HG03469 (cell line): ENCODE results near the gene PDCD6IP.

Experiments
- ATAC-seq: cut with Tn5 transposase; IDR thresholded peaks from one replicate; pipeline ENCODE4 v1.9.1; 2021; ENCODE audit warnings: mild to moderate bottlenecking, moderate library complexity, moderate number of reproducible peaks; ENCODE audit not compliant: unreplicated experiment

The PDCD6IP gene

DNA sequence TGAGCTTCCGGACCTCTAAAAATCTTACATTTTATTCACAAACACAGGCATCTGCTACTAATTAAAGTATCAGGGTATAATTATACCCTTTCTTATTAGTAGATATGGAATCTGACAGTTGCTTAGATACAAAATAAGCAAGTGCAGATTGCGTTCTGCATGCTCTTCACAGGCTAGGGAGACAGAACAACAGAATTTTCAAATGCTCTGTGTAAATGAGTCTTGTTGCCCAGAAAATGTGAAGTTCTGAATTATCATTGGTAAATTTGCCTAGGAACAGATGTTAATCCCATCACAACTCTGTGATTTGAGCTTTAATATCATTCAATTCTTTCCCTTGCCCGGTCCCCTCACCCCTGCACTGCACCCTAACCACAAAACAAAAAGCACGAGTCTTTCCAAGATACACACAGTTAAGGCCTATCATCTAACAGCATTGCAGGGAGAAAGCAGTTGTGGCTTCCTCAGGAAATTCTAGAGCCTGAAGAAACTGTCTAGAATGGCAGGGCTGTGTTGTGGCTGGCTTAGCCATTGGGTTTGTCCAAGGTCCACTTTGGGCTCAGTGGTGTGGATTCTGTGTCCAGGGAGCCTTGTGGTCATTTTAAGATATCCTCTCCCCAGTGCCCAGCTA lies 119.8 kb downstream of the PDCD6IP start:
- no peak for ATAC-seq
